ENCODE results near the gene ERFL. TPM values are rescaled to one million over a fixed set of nuclear protein-coding genes. Genes with fewer than 3 reads are reported as not detected.

ERFL gene
- total RNA-seq, 1 experiment from 2014 or later, result 0.65 TPM

DNA sequence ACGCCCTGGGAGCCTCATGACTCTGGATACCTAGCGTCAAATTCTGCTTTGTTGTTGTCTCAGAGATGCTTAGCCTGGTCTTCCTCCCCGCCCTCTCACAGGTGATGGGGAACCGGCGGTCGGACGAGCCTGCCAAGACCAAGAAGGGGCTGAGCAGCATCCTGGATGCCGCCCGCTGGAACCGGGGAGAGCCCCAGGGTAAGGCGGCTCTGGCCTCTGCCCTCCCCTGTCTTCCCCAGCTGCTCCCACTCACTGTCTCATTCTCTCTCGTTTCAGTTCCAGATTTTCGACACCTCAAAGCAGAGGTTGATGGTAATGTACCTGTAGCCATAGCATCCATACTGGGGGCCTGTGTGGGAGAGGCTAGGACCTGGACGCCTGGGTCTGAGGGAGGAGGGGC is 33.9 kb downstream of the ERFL start:
- Histone ChIP-seq H3F3A (ENCODE audit: insufficient read depth, low read depth) (peaks cover 9% of the 10 kb centered on the region; the same call in 1 of the 2 replicates), H3K79me2 (ENCODE audit: low read depth) (no peaks in the 10 kb centered on the region), H3K36me3 (ENCODE audit: low read depth) (0 out of 2 replicates have a peak, but pooled peaks cover 14% of the 10 kb centered on the region), H3K27me3 (ENCODE audit: insufficient read depth, low read depth) (no peaks in the 10 kb centered on the region), H2AFZ (no peak overlapping the region), H3K9me3 (ENCODE audit: insufficient read depth, low read depth) (no peaks in the 10 kb centered on the region), H4K20me1 (ENCODE audit: insufficient read depth) (peaks cover 21% of the 10 kb centered on the region), H3K4me2 (no peak overlapping the region), H3K9me2 (ENCODE audit: insufficient read depth) (no peaks in the 10 kb centered on the region), H3K27ac (no peak overlapping the region), H3K4me3 (no peak overlapping the region), H3K4me1 (replicated peaks; ENCODE audit: insufficient read depth) (no peaks in the 10 kb centered on the region)
- ChIA-PET POLR2A (ENCODE audit: unreplicated experiment) (no interaction called here), CTCF (interaction anchor here (0.7 kb wide), 1 partner anchor 130 kb away, joined by 3 read pairs; no protein-coding TSS in a partner anchor)
- no peak for DNase-seq
- no peak for TF ChIP-seq EZH2 (IDR thresholded peaks at IDR 0.05; ENCODE audit: low read depth)
- TF ChIP-seq, protein P1, sequence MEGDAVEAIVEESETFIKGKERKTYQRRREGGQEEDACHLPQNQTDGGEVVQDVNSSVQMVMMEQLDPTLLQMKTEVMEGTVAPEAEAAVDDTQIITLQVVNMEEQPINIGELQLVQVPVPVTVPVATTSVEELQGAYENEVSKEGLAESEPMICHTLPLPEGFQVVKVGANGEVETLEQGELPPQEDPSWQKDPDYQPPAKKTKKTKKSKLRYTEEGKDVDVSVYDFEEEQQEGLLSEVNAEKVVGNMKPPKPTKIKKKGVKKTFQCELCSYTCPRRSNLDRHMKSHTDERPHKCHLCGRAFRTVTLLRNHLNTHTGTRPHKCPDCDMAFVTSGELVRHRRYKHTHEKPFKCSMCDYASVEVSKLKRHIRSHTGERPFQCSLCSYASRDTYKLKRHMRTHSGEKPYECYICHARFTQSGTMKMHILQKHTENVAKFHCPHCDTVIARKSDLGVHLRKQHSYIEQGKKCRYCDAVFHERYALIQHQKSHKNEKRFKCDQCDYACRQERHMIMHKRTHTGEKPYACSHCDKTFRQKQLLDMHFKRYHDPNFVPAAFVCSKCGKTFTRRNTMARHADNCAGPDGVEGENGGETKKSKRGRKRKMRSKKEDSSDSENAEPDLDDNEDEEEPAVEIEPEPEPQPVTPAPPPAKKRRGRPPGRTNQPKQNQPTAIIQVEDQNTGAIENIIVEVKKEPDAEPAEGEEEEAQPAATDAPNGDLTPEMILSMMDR (conservative IDR thresholded peaks at IDR 0.05), result no peak
- intact Hi-C loops (cut with micrococcal nuclease; ENCODE audit: unreplicated experiment), result no loop called here
- no TSS peak for BruUV-seq (replicated peaks)

DNA sequence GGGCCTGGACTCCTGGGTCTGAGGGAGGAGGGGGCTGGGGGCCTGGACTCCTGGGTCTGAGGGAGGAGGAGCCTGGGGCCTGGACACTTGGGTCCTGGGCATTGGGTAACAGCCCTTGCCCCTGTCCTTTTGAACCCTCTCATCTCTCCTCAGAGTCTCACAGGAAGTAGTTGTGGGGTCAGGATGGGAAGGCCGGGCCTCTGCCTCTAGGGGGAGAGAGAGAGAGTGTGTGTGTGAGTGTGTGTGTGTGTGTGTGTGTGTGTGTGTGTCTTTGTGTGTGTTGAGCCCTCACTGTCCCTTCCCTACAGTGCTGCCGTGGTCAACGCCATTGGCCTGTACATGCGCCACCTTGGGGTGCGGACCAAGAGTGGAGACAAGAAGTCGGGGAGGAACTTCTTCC is 34.4 kb downstream of the ERFL start:
- no peak for TF ChIP-seq EZH2 (IDR thresholded peaks at IDR 0.05; ENCODE audit: low read depth)
- TF ChIP-seq, protein P1 (conservative IDR thresholded peaks at IDR 0.05), result no peak
- Histone ChIP-seq H3K4me1 (replicated peaks; ENCODE audit: insufficient read depth) (no peaks in the 10 kb centered on the region), H3K4me3 (no peak overlapping the region), H3K79me2 (ENCODE audit: low read depth) (no peaks in the 10 kb centered on the region), H3K27ac (no peak overlapping the region), H3K4me2 (no peak overlapping the region), H3K36me3 (ENCODE audit: low read depth) (0 out of 2 replicates have a peak, but pooled peaks cover 18% of the 10 kb centered on the region), H3K9me3 (ENCODE audit: insufficient read depth, low read depth) (no peaks in the 10 kb centered on the region), H2AFZ (no peak overlapping the region), H3K9me2 (ENCODE audit: insufficient read depth) (no peaks in the 10 kb centered on the region), H4K20me1 (ENCODE audit: insufficient read depth) (peaks cover 21% of the 10 kb centered on the region), H3F3A (ENCODE audit: insufficient read depth, low read depth) (peaks cover 5% of the 10 kb centered on the region; the same call in 1 of the 2 replicates), H3K27me3 (ENCODE audit: insufficient read depth, low read depth) (no peaks in the 10 kb centered on the region)
- CTCF ChIA-PET, result no interaction called here
- intact Hi-C loops (cut with micrococcal nuclease; ENCODE audit: unreplicated experiment), result no loop called here
- POLR2A ChIA-PET (ENCODE audit: unreplicated experiment), result no interaction called here
- DNase-seq, result no peak
- BruUV-seq (replicated peaks), result no TSS peak

DNA sequence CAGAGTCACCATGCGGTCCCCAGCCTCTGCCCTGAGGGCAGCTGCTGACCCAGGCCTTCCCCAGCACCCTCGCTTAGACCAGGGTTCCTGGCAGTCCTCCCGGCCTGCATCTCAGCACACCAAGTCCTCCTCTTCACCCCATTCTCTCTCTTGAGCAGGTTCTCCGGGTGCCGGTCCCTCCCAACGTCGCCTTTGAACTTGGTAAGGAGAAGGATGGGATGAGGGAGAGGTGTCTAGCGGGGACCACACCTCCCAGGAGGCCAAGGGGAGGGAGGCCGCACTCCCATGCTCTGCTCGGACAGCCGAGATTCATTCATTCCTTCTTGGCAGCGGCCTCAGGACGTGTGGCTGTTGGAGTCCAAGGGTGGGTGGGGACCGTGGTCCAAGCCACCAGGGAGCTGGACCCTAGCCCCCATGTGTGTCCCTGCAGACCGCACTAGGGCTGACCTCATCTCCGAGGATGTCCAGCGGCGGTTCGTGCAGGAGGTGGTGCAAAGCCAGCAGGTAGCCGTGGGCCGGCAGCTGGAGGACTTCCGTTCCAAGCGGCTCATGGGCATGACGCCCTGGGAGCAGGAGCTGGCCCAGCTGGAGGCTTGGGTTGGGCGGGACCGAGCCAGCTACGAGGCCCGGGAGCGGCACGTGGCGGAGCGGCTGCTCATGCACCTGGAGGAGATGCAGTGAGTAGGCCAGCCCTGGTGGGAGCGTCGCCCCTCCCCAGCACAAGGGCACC is 35.9 kb downstream of the ERFL start:
- TF ChIP-seq, protein P1 (conservative IDR thresholded peaks at IDR 0.05), result no peak
- TF ChIP-seq EZH2 (IDR thresholded peaks at IDR 0.05; ENCODE audit: low read depth), result no peak
- Histone ChIP-seq H3K4me3 (no peak overlapping the region), H3K79me2 (ENCODE audit: low read depth) (peaks cover 7% of the 10 kb centered on the region; the same call in 1 of the 2 replicates), H3K27ac (no peak overlapping the region), H3K27me3 (ENCODE audit: insufficient read depth, low read depth) (no peaks in the 10 kb centered on the region), H2AFZ (no peak overlapping the region), H3F3A (ENCODE audit: insufficient read depth, low read depth) (no peaks in the 10 kb centered on the region; the same call in 1 of the 2 replicates), H3K9me2 (ENCODE audit: insufficient read depth) (no peaks in the 10 kb centered on the region), H4K20me1 (ENCODE audit: insufficient read depth) (peaks cover 19% of the 10 kb centered on the region), H3K36me3 (ENCODE audit: low read depth) (0 out of 2 replicates have a peak, but pooled peaks cover 19% of the 10 kb centered on the region), H3K4me2 (no peak overlapping the region), H3K9me3 (ENCODE audit: insufficient read depth, low read depth) (no peaks in the 10 kb centered on the region), H3K4me1 (replicated peaks; ENCODE audit: insufficient read depth) (peaks cover 12% of the 10 kb centered on the region)
- ChIA-PET CTCF (interaction anchor here (0.6 kb wide), 1 partner anchor 143 kb away, joined by 6 read pairs; no protein-coding TSS in a partner anchor), POLR2A (ENCODE audit: unreplicated experiment) (no interaction called here)
- DNase-seq, result no peak
- intact Hi-C loops (cut with micrococcal nuclease; ENCODE audit: unreplicated experiment), result no loop called here
- no TSS peak for BruUV-seq (replicated peaks)
